CD14-positive monocyte (primary cell): Measurements from ENCODE around the gene KIF5B. TPM values are rescaled to one million over a fixed set of nuclear protein-coding genes. Genes with fewer than 3 reads are reported as not detected.
A peak's percentile ranks its signal among the peaks of the same experiment; 100 is the strongest.

Source experiments
- DNase-seq, 3 donors: peaks; one replicate each; pipeline ENCODE4 v3.0.0-alpha.2; 2011 to 2022
- H2AFZ ChIP-seq: 2 replicates; pipeline ENCODE4 v1.6.0; 2012; ENCODE audit warnings: mild to moderate bottlenecking, low read depth, low read length, inconsistent platforms; ENCODE audit not compliant: insufficient read depth, poor library complexity, severe bottlenecking
- H3K27ac ChIP-seq, 2 donors: 1 replicate in 1 of 2; 2 replicates in 1 of 2; pipeline ENCODE4 v1.5.1; 2012 to 2013; ENCODE audit warnings: low read length in 2 of 2, control low read depth in 1 of 2, inconsistent platforms in 1 of 2, low read depth in 1 of 2, mild to moderate bottlenecking in 1 of 2
- H3K27me3 ChIP-seq, 2 donors: one replicate each; pipeline versions ENCODE4 v1.6.0 to v1.6.1; 2011 to 2013; ENCODE audit warnings: low read length in 2 of 2; ENCODE audit not compliant: control insufficient read depth in 2 of 2, insufficient read depth in 2 of 2
- H3K36me3 ChIP-seq, 2 donors: replicated peaks in 1 of 2; 1 replicate in 1 of 2; 2 replicates in 1 of 2; pipeline versions ENCODE4 v1.5.1 to v1.6.1; 2012 to 2013; ENCODE audit warnings: low read length in 2 of 2, control low read depth in 1 of 2, inconsistent platforms in 1 of 2, mild to moderate bottlenecking in 1 of 2; ENCODE audit not compliant: insufficient read depth in 2 of 2, control insufficient read depth in 1 of 2
- H3K4me1 ChIP-seq, 2 donors: 1 replicate in 1 of 2; 2 replicates in 1 of 2; pipeline versions ENCODE4 v1.5.1 to v1.6.1; 2012 to 2013; ENCODE audit warnings: low read length in 2 of 2, control low read depth in 1 of 2, inconsistent platforms in 1 of 2, mild to moderate bottlenecking in 1 of 2, moderate library complexity in 1 of 2; ENCODE audit not compliant: insufficient read depth in 2 of 2, control insufficient read depth in 1 of 2
- H3K4me2 ChIP-seq: replicated peaks from 2 replicates; pipeline ENCODE3; 2012; ENCODE audit warnings: low read length, moderate library complexity, mild to moderate bottlenecking; ENCODE audit not compliant: poor library complexity, severe bottlenecking; ENCODE audit errors: extremely low read depth
- H3K4me3 ChIP-seq, 3 experiments: fragments of 200-600 bp in 1 of 3; sonication (generic) in 1 of 3; replicated peaks in 1 of 3; 1 replicate in 2 of 3; 2 replicates in 1 of 3; pipeline ENCODE4 v1.5.1; 2011 to 2013; ENCODE audit warnings: low read length in 3 of 3, mild to moderate bottlenecking in 3 of 3, control low read depth in 2 of 3, low read depth in 2 of 3, inconsistent platforms in 1 of 3, moderate library complexity in 1 of 3
- H3K79me2 ChIP-seq: 2 replicates; pipeline ENCODE4 v1.6.0; 2012; ENCODE audit warnings: mild to moderate bottlenecking, control low read depth, inconsistent platforms, low read length, moderate library complexity; ENCODE audit not compliant: insufficient read depth
- H3K9ac ChIP-seq: 2 replicates; pipeline ENCODE4 v1.6.0; 2017; ENCODE audit warnings: low read length, mild to moderate bottlenecking; ENCODE audit not compliant: insufficient read depth, poor library complexity, severe bottlenecking
- H3K9me3 ChIP-seq, 2 donors: replicated peaks in 1 of 2; 1 replicate in 1 of 2; 2 replicates in 1 of 2; pipeline versions ENCODE4 v1.5.1 to v1.6.1; 2012 to 2013; ENCODE audit warnings: low read length in 2 of 2, control low read depth in 1 of 2; ENCODE audit not compliant: control insufficient read depth in 1 of 2, insufficient read depth in 1 of 2
- H4K20me1 ChIP-seq: 2 replicates; pipeline ENCODE4 v1.6.0; 2012; ENCODE audit warnings: mild to moderate bottlenecking, low read length, control low read depth, moderate library complexity; ENCODE audit not compliant: insufficient read depth
- H3K27ac Mint-ChIP-seq, 7 donors: one replicate each; pipeline ENCODE4 v1.8.0; 2020; ENCODE audit warnings: mild to moderate bottlenecking in 7 of 7, mixed read lengths in 7 of 7, moderate library complexity in 6 of 7, inconsistent platforms in 2 of 7
- H3K27me3 Mint-ChIP-seq, 3 donors: one replicate each; pipeline ENCODE4 v1.8.0; 2021 to 2022; ENCODE audit warnings: low read depth in 3 of 3, mild to moderate bottlenecking in 3 of 3, mixed read lengths in 3 of 3, moderate library complexity in 3 of 3, inconsistent platforms in 1 of 3
- H3K36me3 Mint-ChIP-seq, 2 donors: one replicate each; pipeline ENCODE4 v1.8.0; 2020; ENCODE audit warnings: mixed read lengths in 2 of 2, inconsistent platforms in 1 of 2, mild to moderate bottlenecking in 1 of 2
- H3K4me1 Mint-ChIP-seq: one replicate; pipeline ENCODE4 v1.8.0; 2020; ENCODE audit warnings: mild to moderate bottlenecking, mixed read lengths
- H3K4me3 Mint-ChIP-seq, 2 donors: one replicate each; pipeline ENCODE4 v1.8.0; 2020; ENCODE audit warnings: mild to moderate bottlenecking in 2 of 2, mixed read lengths in 2 of 2, moderate library complexity in 1 of 2
- H3K9me3 Mint-ChIP-seq, 7 donors: one replicate each; pipeline ENCODE4 v1.8.0; 2020 to 2022; ENCODE audit warnings: mixed read lengths in 7 of 7, mild to moderate bottlenecking in 6 of 7, moderate library complexity in 6 of 7, inconsistent platforms in 2 of 7
- WGBS: methylation state at CpG from one replicate; pipeline ENCODE4 v1.1.5; 2013; ENCODE audit warnings: missing lambda C conversion rate; ENCODE audit not compliant: insufficient coverage; 5-methylcytosine and 5-hydroxymethylcytosine counted together
- intact Hi-C, 2 donors: fragments of 100-400 bp; cut with micrococcal nuclease; formaldehyde crosslinking; loops; one replicate each; pipeline versions ENCODE4 v1.15.0 to v1.15.1; 2023
- polyA plus RNA-seq, 3 donors: library from polyadenylated mRNA; depleted of rRNA in 1 of 3; unstranded in 2 of 3; stranded (reverse) in 1 of 3; fragments of 300-500 nt in 2 of 3; fragments of >200 nt in 1 of 3; fragmentation: Illumina TruSeq in 2 of 3; gene quantifications; 1 replicate in 2 of 3; 2 replicates in 1 of 3; pipeline ENCODE4 v1.2.3, GENCODE V29; 2012 to 2021
- TF ChIP-seq, protein P1 (sequence below): fragments of 200-600 bp; IDR thresholded peaks from one replicate; pipeline ENCODE4 v1.8.0; 2022; ENCODE audit warnings: antibody characterized with exemption, mild to moderate bottlenecking

KIF5B gene
- polyA plus RNA-seq, 3 donors: 15.2 to 32.9 (median 18.9) TPM

DNA sequence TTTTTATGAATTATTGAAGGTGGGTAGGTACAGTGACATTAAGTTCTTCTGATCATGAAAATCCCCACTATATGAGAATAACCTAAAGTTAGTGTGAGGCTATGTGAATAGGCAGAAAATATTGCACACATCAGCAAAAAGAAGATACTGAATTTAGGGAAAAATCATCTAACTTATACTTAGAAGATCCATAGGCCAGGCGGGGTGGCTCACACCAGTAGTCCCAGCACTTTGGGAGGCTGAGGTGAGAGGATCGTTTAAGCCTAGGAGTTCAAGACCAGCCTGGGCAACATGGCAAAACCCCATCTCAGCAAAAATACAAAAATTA, 78.1 kb downstream of the KIF5B start:
- WGBS: no CpG with 5 or more reads among the region's 2 CpGs
- Histone ChIP-seq H3K9me3 (peaks cover 0 to 3% of the 10 kb centered on the region in 2 donors), H4K20me1 (peaks cover 4% of the 10 kb centered on the region), H3K4me1 (peaks cover 39 to 52% of the 10 kb centered on the region in 2 donors), H3K27me3 (peaks cover 5 to 6% of the 10 kb centered on the region in 2 donors), H3K79me2 (no peaks in the 10 kb centered on the region), H3K9ac (no peak overlapping the region), H3K27ac (peak overlapping the region in 1 of 2 donors; percentile 90), H2AFZ (no peak overlapping the region), H3K36me3 (no peaks in the 10 kb centered on the region), H3K4me3 (peak overlapping the region in 1 of 3 experiments; percentile 71), H3K4me2 (peak overlapping the region; percentile 75)
- Mint-ChIP-seq H3K36me3 (peaks cover 3 to 5% of the 10 kb centered on the region in 2 donors), H3K4me3 (peak overlapping the region in 1 of 2 donors; percentile 91), H3K27me3 (peaks cover 15 to 39% (median 32%) of the 10 kb centered on the region in 3 donors), H3K4me1 (peaks cover 42% of the 10 kb centered on the region), H3K27ac (peak overlapping the region; percentile 94 to 99 (median 97)), H3K9me3 (peaks cover 0 to 10% (median 3%) of the 10 kb centered on the region in 7 donors)
- intact Hi-C loops: loop anchor here in 1 of 2 donors (5.0 kb wide), 1 partner anchor 51 kb away; the partner anchor contains the start of gene ARHGAP12
- DNase-seq: no peak
- TF ChIP-seq, protein P1, sequence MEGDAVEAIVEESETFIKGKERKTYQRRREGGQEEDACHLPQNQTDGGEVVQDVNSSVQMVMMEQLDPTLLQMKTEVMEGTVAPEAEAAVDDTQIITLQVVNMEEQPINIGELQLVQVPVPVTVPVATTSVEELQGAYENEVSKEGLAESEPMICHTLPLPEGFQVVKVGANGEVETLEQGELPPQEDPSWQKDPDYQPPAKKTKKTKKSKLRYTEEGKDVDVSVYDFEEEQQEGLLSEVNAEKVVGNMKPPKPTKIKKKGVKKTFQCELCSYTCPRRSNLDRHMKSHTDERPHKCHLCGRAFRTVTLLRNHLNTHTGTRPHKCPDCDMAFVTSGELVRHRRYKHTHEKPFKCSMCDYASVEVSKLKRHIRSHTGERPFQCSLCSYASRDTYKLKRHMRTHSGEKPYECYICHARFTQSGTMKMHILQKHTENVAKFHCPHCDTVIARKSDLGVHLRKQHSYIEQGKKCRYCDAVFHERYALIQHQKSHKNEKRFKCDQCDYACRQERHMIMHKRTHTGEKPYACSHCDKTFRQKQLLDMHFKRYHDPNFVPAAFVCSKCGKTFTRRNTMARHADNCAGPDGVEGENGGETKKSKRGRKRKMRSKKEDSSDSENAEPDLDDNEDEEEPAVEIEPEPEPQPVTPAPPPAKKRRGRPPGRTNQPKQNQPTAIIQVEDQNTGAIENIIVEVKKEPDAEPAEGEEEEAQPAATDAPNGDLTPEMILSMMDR: no peak

DNA sequence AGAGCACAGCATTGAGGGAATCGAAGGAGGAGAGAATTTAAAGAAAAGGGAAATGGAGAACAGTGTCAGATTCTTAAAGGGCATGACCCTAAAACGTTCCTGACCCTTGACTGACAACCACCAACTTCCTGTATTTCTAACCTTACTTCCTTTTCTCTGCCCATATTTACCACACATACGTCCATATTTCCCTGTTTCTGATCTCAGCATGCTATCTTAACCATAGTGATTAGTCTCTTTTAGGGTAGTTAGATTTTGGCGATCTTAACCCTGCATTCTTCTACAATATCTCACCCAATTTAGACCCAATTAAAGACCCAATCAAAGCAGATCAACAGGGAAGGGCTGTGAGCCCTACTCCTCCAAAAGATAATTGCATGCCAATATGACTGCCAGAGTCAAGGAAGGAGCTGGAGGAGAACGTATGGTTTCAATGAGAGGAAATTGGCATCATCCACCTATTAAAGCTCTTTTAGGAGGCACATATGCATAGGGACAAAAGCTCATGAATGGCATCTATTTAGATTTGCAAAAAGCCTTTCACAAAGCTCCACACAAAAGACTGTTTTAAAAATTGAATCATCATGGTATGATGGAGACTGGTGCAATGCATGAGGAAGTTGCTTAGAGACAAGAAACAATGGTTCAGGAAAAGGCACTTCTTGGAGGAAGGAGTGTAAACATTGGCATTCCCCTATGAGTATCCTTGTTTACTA, 78.6 kb downstream of the KIF5B start:
- Histone ChIP-seq H2AFZ (no peak overlapping the region), H3K36me3 (no peaks in the 10 kb centered on the region), H3K4me2 (peak overlapping the region; percentile 75), H4K20me1 (peaks cover 4% of the 10 kb centered on the region), H3K9ac (peak overlapping the region; percentile 38), H3K4me3 (peak overlapping the region in 2 of 3 experiments; percentile 41 to 71), H3K27me3 (peaks cover 5 to 6% of the 10 kb centered on the region in 2 donors), H3K79me2 (no peaks in the 10 kb centered on the region), H3K4me1 (peaks cover 44 to 57% of the 10 kb centered on the region in 2 donors), H3K9me3 (peaks cover 0 to 3% of the 10 kb centered on the region in 2 donors), H3K27ac (peak overlapping the region in 1 of 2 donors; percentile 90)
- Mint-ChIP-seq H3K4me3 (peak overlapping the region; percentile 71 to 91), H3K9me3 (peaks cover 0 to 10% (median 3%) of the 10 kb centered on the region in 7 donors), H3K36me3 (peaks cover 3 to 5% of the 10 kb centered on the region in 2 donors), H3K4me1 (peaks cover 47% of the 10 kb centered on the region), H3K27ac (peak overlapping the region; percentile 94 to 99 (median 97)), H3K27me3 (peaks cover 15 to 40% (median 32%) of the 10 kb centered on the region in 3 donors)
- WGBS: 0% methylated on average over 2 of the region's 5 CpGs
- peak; percentile 85 to 92 (median 90) for DNase-seq
- intact Hi-C loops: loop anchor here (1.0 to 5.0 kb wide), 2 partner anchors 48 to 50 kb away; partner anchors contain the start of gene ARHGAP12 (in 1 of the 2)
- TF ChIP-seq, protein P1: no peak
